Hepatocyte (in vitro differentiated cells): ENCODE results near the gene PSMG4.

Experiments
- EZH2phosphoT487 ChIP-seq: fragments of 200-600 bp; sonication (generic); IDR thresholded peaks from one replicate; pipeline ENCODE4 v1.6.1; 2018; ENCODE audit warnings: antibody characterized with exemption, mild to moderate bottlenecking, low read depth, moderate library complexity; ENCODE audit not compliant: unreplicated experiment, severe bottlenecking
- TF ChIP-seq, protein P1 (sequence below): fragments of 200-600 bp; sonication (generic); IDR thresholded peaks from 2 replicates; pipeline ENCODE4 v1.5.1; 2016; ENCODE audit warnings: antibody characterized with exemption, mild to moderate bottlenecking; ENCODE audit not compliant: poor library complexity

DNA sequence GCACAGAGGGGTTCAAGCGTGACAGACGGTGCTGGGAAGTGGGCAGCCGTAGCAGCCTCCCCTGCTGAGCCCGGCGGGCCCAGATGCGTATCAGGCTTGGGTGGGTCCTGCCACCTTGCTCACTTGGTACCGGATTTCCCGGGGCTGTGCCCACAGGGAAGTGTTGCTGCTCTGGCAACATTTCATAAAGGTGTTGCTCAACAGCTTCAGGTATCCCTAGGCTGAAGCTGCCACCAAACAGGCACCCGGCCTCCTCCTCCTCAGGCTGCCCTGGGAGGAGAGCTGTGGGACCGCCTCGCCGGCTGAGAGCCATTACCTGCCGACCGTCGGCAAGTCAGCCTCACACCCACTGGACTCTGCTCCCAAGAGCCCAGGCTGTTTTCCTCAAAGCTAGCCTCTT, 11.5 kb downstream of the PSMG4 start:
- TF ChIP-seq, protein P1, sequence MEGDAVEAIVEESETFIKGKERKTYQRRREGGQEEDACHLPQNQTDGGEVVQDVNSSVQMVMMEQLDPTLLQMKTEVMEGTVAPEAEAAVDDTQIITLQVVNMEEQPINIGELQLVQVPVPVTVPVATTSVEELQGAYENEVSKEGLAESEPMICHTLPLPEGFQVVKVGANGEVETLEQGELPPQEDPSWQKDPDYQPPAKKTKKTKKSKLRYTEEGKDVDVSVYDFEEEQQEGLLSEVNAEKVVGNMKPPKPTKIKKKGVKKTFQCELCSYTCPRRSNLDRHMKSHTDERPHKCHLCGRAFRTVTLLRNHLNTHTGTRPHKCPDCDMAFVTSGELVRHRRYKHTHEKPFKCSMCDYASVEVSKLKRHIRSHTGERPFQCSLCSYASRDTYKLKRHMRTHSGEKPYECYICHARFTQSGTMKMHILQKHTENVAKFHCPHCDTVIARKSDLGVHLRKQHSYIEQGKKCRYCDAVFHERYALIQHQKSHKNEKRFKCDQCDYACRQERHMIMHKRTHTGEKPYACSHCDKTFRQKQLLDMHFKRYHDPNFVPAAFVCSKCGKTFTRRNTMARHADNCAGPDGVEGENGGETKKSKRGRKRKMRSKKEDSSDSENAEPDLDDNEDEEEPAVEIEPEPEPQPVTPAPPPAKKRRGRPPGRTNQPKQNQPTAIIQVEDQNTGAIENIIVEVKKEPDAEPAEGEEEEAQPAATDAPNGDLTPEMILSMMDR: no peak
- no peak for TF ChIP-seq EZH2phosphoT487
